Vagina (tissue), 2 donors: ENCODE data around the gene GALM. TPM values are rescaled to one million over a fixed set of nuclear protein-coding genes. Genes with fewer than 3 reads are reported as not detected.
"Not testable (repeated sequence)": the region's sequence is repeated elsewhere in the genome, so short reads cannot be mapped to it uniquely, and the experiment has no call there.

Source experiments
- DNase-seq, 2 donors: peaks; one replicate each; pipeline ENCODE4 v3.0.0-alpha.2; 2017; ENCODE audit errors: extremely low spot score in 2 of 2
- H3K27ac ChIP-seq: fragments of 200-600 bp; sonication (generic); one replicate; pipeline ENCODE4 v1.5.1; 2019
- H3K27me3 ChIP-seq: fragments of 200-600 bp; sonication (generic); one replicate; pipeline ENCODE4 v1.5.1; 2019
- H3K36me3 ChIP-seq, 2 donors: fragments of 200-600 bp; sonication (generic); one replicate each; pipeline ENCODE4 v1.5.1; 2017 to 2019
- H3K4me1 ChIP-seq: fragments of 200-600 bp; sonication (generic); one replicate; pipeline ENCODE4 v1.5.1; 2019
- H3K4me3 ChIP-seq, 2 donors: fragments of 200-600 bp; sonication (generic); 1 replicate in 1 of 2; 2 replicates in 1 of 2; pipeline ENCODE4 v1.5.1; 2016 to 2019
- H3K9me3 ChIP-seq: fragments of 200-600 bp; sonication (generic); one replicate; pipeline ENCODE4 v1.5.1; 2019
- POLR2A ChIP-seq, 2 donors: fragments of 450-650 bp; IDR thresholded peaks; one replicate each; pipeline ENCODE4 v1.6.1; 2017; ENCODE audit warnings: antibody characterized with exemption in 2 of 2, mild to moderate bottlenecking in 2 of 2, moderate library complexity in 2 of 2
- POLR2AphosphoS5 ChIP-seq, 2 donors: sonication (generic); formaldehyde crosslinking; IDR thresholded peaks; one replicate each; pipeline ENCODE4 v1.9.0; 2017; ENCODE audit warnings: antibody characterized with exemption in 2 of 2, mild to moderate bottlenecking in 2 of 2, low read depth in 1 of 2; ENCODE audit not compliant: insufficient read depth in 1 of 2
- intact Hi-C: fragments of 100-400 bp; cut with DNase I; formaldehyde crosslinking; loops from one replicate; pipeline ENCODE4 v1.15.1; 2023
- total RNA-seq: library from RNA; depleted of rRNA; stranded (reverse); fragments of >200 nt; gene quantifications from one replicate; pipeline ENCODE4 v1.2.3, GENCODE V29; 2016
- TF ChIP-seq, protein P1 (sequence below), 3 experiments: fragments of 450-650 bp in 2 of 3; fragments of 200-600 bp in 1 of 3; sonication (generic) in 1 of 3; IDR thresholded peaks; one replicate each; pipeline ENCODE4 v1.5.1; 2017 to 2019; ENCODE audit warnings: antibody characterized with exemption in 3 of 3, mild to moderate bottlenecking in 2 of 3, moderate library complexity in 2 of 3

GALM gene
- total RNA-seq, 1 donor from 2014 or later: 16.9 TPM

DNA sequence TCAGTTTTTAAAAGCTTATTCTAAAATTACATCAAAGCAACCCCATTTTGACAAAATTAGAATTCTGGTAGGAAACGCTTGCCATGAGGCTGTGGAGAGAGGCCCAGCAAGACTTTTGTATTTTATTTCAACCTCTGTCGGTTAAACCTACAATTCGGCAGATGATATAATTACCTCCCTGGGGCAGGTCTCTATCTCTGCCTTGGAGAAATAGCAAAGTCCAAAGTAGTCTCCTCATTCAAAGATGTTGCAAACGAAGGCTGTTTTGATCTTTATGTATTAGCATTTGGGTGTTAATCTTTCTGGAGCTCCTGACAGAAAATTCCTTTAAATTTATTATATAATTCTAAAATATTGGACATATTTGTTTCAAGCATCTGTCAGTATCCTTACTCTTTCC lies 35.6 kb downstream of the GALM start:
- Histone ChIP-seq H3K9me3 (no peaks in the 10 kb centered on the region), H3K27me3 (no peaks in the 10 kb centered on the region), H3K4me3 (no peak overlapping the region), H3K27ac (no peak overlapping the region), H3K36me3 (no peaks in the 10 kb centered on the region), H3K4me1 (no peaks in the 10 kb centered on the region)
- no peak for TF ChIP-seq POLR2AphosphoS5 (IDR thresholded peaks at IDR 0.05; ENCODE audit: insufficient read depth in 1 of 2, low read depth in 1 of 2)
- TF ChIP-seq, protein P1, sequence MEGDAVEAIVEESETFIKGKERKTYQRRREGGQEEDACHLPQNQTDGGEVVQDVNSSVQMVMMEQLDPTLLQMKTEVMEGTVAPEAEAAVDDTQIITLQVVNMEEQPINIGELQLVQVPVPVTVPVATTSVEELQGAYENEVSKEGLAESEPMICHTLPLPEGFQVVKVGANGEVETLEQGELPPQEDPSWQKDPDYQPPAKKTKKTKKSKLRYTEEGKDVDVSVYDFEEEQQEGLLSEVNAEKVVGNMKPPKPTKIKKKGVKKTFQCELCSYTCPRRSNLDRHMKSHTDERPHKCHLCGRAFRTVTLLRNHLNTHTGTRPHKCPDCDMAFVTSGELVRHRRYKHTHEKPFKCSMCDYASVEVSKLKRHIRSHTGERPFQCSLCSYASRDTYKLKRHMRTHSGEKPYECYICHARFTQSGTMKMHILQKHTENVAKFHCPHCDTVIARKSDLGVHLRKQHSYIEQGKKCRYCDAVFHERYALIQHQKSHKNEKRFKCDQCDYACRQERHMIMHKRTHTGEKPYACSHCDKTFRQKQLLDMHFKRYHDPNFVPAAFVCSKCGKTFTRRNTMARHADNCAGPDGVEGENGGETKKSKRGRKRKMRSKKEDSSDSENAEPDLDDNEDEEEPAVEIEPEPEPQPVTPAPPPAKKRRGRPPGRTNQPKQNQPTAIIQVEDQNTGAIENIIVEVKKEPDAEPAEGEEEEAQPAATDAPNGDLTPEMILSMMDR (IDR thresholded peaks at IDR 0.05): no peak
- no peak for TF ChIP-seq POLR2A (IDR thresholded peaks at IDR 0.05)
- DNase-seq: no peak
- intact Hi-C loops: no loop called here

DNA sequence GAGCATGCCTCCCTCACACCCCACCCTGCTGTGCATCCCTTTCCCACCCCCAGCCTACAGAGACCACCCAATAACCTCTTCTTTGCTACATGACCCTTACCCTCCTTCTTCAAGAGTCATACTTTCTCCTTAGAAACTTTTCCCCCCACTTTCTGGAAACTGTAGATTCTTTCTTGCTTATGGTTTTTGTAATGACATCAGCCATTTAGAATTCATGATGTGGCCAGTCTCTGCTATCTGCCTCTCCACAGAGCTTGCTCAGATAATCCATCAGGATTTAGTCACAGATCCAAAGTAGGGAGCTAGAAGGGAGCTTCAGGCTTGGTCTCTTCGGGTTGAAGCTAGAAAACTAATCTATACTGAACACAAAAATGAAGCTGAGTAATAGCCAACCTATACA lies 36.5 kb downstream of the GALM start:
- Histone ChIP-seq H3K27ac (no peak overlapping the region), H3K9me3 (no peaks in the 10 kb centered on the region), H3K36me3 (no peaks in the 10 kb centered on the region), H3K4me1 (no peaks in the 10 kb centered on the region), H3K4me3 (no peak overlapping the region), H3K27me3 (no peaks in the 10 kb centered on the region)
- intact Hi-C loops: no loop called here
- DNase-seq: no peak
- TF ChIP-seq POLR2AphosphoS5 (IDR thresholded peaks at IDR 0.05; ENCODE audit: insufficient read depth in 1 of 2, low read depth in 1 of 2): no peak
- TF ChIP-seq, protein P1 (IDR thresholded peaks at IDR 0.05): no peak
- no peak for TF ChIP-seq POLR2A (IDR thresholded peaks at IDR 0.05)

DNA sequence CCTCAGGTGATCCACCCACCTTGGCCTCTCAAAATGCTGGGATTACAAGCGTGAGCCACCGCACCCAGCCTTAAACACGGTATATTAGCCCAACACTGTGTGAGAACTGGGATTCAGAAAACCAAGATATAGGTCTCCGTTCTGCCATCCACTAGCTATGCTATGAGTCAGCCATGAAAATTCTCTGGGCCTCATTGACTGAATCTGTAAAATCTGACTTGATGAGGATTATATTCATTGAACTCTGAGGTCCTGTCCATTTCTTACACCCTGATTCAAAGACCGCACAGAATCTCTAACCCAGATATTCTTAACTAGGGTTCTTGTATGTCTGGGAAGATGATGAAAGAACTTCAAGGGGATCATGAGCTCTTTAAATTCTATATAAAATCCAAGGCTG lies 37.4 kb downstream of the GALM start:
- H3K4me1 ChIP-seq, intact Hi-C loops, H3K27ac ChIP-seq, H3K27me3 ChIP-seq, H3K36me3 ChIP-seq, DNase-seq, H3K9me3 ChIP-seq, H3K4me3 ChIP-seq: not testable (repeated sequence)

DNA sequence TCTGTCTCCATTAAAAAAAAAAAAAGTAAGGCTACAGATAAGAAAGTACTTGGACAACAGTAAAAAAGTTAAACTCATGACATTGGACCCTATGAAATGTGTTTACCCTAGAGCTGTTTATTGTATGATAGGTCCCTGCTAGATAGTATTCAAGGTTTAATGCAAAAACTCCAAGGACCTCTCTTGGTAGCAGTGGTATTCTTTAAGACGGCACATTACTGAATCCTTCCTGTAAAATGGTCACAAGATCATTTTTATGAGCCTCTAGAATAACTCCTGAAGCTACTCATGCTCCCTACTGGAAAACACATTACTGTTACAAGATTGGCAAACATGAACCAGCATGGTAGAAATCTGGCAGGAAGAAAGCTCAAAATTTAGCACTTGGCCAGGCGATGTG lies 38.8 kb downstream of the GALM start:
- H3K4me1 ChIP-seq: no peaks in the 10 kb centered on the region
- intact Hi-C loops: no loop called here
- H3K27ac ChIP-seq: no peak overlapping the region
- H3K36me3 ChIP-seq: no peaks in the 10 kb centered on the region
- DNase-seq: no peak
- no peaks in the 10 kb centered on the region for H3K27me3 ChIP-seq
- no peak overlapping the region for H3K4me3 ChIP-seq
- no peaks in the 10 kb centered on the region for H3K9me3 ChIP-seq
- TF ChIP-seq POLR2AphosphoS5 (IDR thresholded peaks at IDR 0.05; ENCODE audit: insufficient read depth in 1 of 2, low read depth in 1 of 2): no peak
- TF ChIP-seq, protein P1 (IDR thresholded peaks at IDR 0.05): no peak
- no peak for TF ChIP-seq POLR2A (IDR thresholded peaks at IDR 0.05)

DNA sequence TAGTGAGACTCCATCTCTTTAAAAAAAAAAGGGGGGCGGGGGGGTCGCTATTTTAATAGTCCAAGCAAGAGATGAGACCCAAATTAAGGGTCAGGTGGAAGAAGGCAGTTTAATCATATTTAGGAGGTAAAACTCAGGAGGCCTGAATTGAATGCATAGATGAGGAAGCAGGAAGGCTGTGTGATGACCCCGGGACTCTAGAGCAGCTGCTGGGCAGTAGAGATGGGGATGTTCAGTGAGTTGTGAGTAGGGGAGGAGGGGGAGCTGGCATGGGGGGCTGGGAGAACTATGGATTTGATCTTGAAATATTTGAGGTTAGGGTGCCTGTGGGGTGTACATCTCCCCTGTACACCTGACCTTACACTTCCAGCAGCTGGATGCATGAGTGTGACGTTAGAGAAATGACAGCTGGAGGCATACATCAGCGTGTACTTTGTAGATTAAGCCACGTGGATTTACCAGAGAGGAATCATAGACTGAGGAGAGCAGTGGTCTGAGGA lies 41.0 kb downstream of the GALM start:
- intact Hi-C loops: no loop called here
- Histone ChIP-seq H3K36me3 (no peaks in the 10 kb centered on the region), H3K9me3 (no peaks in the 10 kb centered on the region), H3K27me3 (no peaks in the 10 kb centered on the region), H3K4me1 (no peaks in the 10 kb centered on the region), H3K27ac (no peak overlapping the region), H3K4me3 (no peak overlapping the region)
- TF ChIP-seq POLR2A (IDR thresholded peaks at IDR 0.05): no peak
- TF ChIP-seq, protein P1 (IDR thresholded peaks at IDR 0.05): no peak
- TF ChIP-seq POLR2AphosphoS5 (IDR thresholded peaks at IDR 0.05; ENCODE audit: insufficient read depth in 1 of 2, low read depth in 1 of 2): no peak
- DNase-seq: no peak

DNA sequence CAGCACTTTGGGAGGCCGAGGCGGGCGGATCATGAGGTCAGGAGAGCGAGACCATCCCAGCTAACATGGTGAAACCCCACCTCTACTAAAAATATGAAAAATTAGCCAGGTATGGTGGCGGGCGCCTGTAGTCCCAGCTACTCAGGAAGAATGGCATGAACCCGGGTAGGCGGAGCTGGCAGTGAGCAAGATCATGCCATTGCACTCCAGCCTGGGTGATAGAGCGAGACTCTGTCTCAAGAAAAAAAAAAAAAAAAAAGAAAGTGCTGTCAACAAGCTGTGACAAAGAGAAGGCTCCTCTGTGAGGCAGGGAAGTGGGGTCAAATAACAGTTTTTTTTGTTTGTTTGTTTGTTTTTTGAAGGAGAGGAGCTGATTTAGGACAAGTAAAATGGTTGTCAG lies 42.6 kb downstream of the GALM start:
- H3K4me3 ChIP-seq, H3K36me3 ChIP-seq, H3K4me1 ChIP-seq, H3K27me3 ChIP-seq, H3K9me3 ChIP-seq, H3K27ac ChIP-seq, DNase-seq, intact Hi-C loops: not testable (repeated sequence)
